ENCODE measurements around the gene HMCN1.

- TF ChIP-seq CTCF (IDR thresholded peaks at IDR 0.05) (no peak), POLR2A (IDR thresholded peaks at IDR 0.05) (no peak)
Measured at GRCh38 chr1:185812934-185813333, 78.7 kb downstream of the HMCN1 start.

Data from thyroid gland (tissue), 4 donors.